HG03025 (cell line): ENCODE data around the gene TREM2.
"Not testable (repeated sequence)": the region's sequence is repeated elsewhere in the genome, so short reads cannot be mapped to it uniquely, and the experiment has no call there.

ENCODE experiments used
- ATAC-seq: cut with Tn5 transposase; IDR thresholded peaks from one replicate; pipeline ENCODE4 v1.9.1; 2021; ENCODE audit warnings: mild to moderate bottlenecking, moderate library complexity; ENCODE audit not compliant: unreplicated experiment, low FRiP score

Gene TREM2

GRCh38 chr6:41162687-41163418 lies at the start of gene TREM2:
Gene TREM2 (minus strand): TSS chr6:41163116. CDS start chr6:41163082, 34 bp downstream.
- ATAC-seq = no peak

GRCh38 chr6:41209547-41210320 lies 46.8 kb upstream of the TREM2 start:
- ATAC-seq = no peak

GRCh38 chr6:41208439-41209106 lies 45.7 kb upstream of the TREM2 start:
- ATAC-seq = no peak

- ATAC-seq = no peak
Observed at GRCh38 chr6:41204156-41204555, 41.2 kb upstream of the TREM2 start.

GRCh38 chr6:41201764-41202173 lies 38.9 kb upstream of the TREM2 start:
- ATAC-seq = no peak

- ATAC-seq = no peak
Observed at GRCh38 chr6:41200901-41201763, 38.2 kb upstream of the TREM2 start, which contains the start of gene TREML2. Gene TREML2 (minus strand): TSS chr6:41201149. CDS start chr6:41201008, 141 bp downstream.

GRCh38 chr6:41200296-41200900 lies 37.5 kb upstream of the TREM2 start:
- peak; percentile 21 for ATAC-seq

- ATAC-seq = peak; percentile 47
Observed at GRCh38 chr6:41199552-41200246, 36.8 kb upstream of the TREM2 start.

- no peak for ATAC-seq
Observed at GRCh38 chr6:41197234-41197633, 34.3 kb upstream of the TREM2 start.

GRCh38 chr6:41194386-41194785 lies 31.5 kb upstream of the TREM2 start:
- no peak for ATAC-seq

GRCh38 chr6:41193884-41194283 lies 31.0 kb upstream of the TREM2 start:
- no peak for ATAC-seq

GRCh38 chr6:41193171-41193734 lies 30.3 kb upstream of the TREM2 start:
- no peak for ATAC-seq

GRCh38 chr6:41191569-41191968 lies 28.7 kb upstream of the TREM2 start:
- no peak for ATAC-seq

- ATAC-seq = no peak
Observed at GRCh38 chr6:41190791-41191190, 27.9 kb upstream of the TREM2 start.

GRCh38 chr6:41189967-41190366 lies 27.1 kb upstream of the TREM2 start:
- no peak for ATAC-seq

GRCh38 chr6:41189046-41189445 lies 26.1 kb upstream of the TREM2 start:
- not testable (repeated sequence) for ATAC-seq

- no peak for ATAC-seq
Observed at GRCh38 chr6:41187924-41188886, 25.3 kb upstream of the TREM2 start.
